ENCODE results near the gene SBF2. TPM values are rescaled to one million over a fixed set of nuclear protein-coding genes. Genes with fewer than 3 reads are reported as not detected.

SBF2 gene
- total RNA-seq, 1 donor from 2014 or later, result 24.0 TPM

GRCh38 chr11:10164621-10165020 is 129.4 kb downstream of the SBF2 start:
- no peak for TF ChIP-seq CTCF (IDR thresholded peaks at IDR 0.05; ENCODE audit: insufficient read depth, low read length, severe bottlenecking)
- Histone ChIP-seq H3K27me3 (ENCODE audit: control insufficient read depth, insufficient read depth, low read length) (no peaks in the 10 kb centered on the region), H3K4me3 (ENCODE audit: low read depth, low read length) (no peak overlapping the region), H3K36me3 (ENCODE audit: control insufficient read depth, insufficient read depth, low read length) (no peaks in the 10 kb centered on the region)
- no peak for FAIRE-seq
- no peak for DNase-seq (ENCODE audit: low read depth)

- no peaks in the 10 kb centered on the region for H3K36me3 ChIP-seq (ENCODE audit: control insufficient read depth, insufficient read depth, low read length)
- no peaks in the 10 kb centered on the region for H3K27me3 ChIP-seq (ENCODE audit: control insufficient read depth, insufficient read depth, low read length)
- FAIRE-seq (no peak), DNase-seq (ENCODE audit: low read depth) (no peak)
- TF ChIP-seq CTCF (IDR thresholded peaks at IDR 0.05; ENCODE audit: insufficient read depth, low read length, severe bottlenecking), result no peak
- H3K4me3 ChIP-seq (ENCODE audit: low read depth, low read length), result no peak overlapping the region
Observed at GRCh38 chr11:10162222-10162621, 131.8 kb downstream of the SBF2 start.

DNA sequence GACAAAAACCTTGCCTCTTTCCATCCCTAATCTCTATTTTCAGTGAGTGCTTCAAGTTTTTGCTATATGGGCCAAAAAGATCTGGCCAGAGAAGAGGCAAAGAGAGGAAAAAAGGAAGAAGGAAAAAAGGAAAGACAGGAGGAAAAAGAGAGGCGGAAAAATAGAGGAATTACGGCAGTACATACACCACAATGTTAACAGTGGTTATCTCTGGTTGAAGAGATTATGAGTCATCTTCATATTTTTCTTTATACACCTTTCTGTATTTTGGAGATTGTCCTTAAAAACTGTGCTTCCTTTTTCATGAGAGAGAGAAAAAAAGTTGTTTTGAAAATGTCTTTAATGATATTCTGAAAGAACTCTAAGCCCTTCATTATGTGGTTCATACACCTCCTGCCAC is 133.7 kb downstream of the SBF2 start:
- no peak for FAIRE-seq
- no peaks in the 10 kb centered on the region for H3K36me3 ChIP-seq (ENCODE audit: control insufficient read depth, insufficient read depth, low read length)
- no peaks in the 10 kb centered on the region for H3K27me3 ChIP-seq (ENCODE audit: control insufficient read depth, insufficient read depth, low read length)
- DNase-seq (ENCODE audit: low read depth), result no peak
- TF ChIP-seq CTCF (IDR thresholded peaks at IDR 0.05; ENCODE audit: insufficient read depth, low read length, severe bottlenecking), result no peak
- H3K4me3 ChIP-seq (ENCODE audit: low read depth, low read length), result no peak overlapping the region

DNA sequence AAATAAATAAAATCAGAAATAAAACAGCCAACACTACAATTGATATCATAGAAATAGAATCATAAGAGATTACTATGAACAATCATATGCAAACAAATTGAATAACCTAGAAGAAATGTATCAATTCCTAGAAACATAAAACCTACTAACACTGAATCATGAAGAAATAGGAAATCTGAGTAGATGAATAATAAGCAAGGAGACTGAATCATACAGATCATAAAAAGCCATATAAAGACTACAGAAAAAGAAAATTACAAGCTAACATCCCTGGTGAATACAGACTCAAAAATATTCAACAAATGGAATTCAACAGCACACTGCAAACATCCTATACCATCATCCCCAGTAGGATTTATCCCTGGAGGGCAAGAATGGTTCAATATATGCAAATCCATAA is 135.6 kb downstream of the SBF2 start:
- no peak for FAIRE-seq

GRCh38 chr11:10155793-10156490 is 138.1 kb downstream of the SBF2 start:
- TF ChIP-seq CTCF (IDR thresholded peaks at IDR 0.05; ENCODE audit: insufficient read depth, low read length, severe bottlenecking), result no peak
- Histone ChIP-seq H3K36me3 (ENCODE audit: control insufficient read depth, insufficient read depth, low read length) (no peaks in the 10 kb centered on the region), H3K27me3 (ENCODE audit: control insufficient read depth, insufficient read depth, low read length) (no peaks in the 10 kb centered on the region), H3K4me3 (ENCODE audit: low read depth, low read length) (no peak overlapping the region)
- FAIRE-seq (no peak), DNase-seq (ENCODE audit: low read depth) (no peak)

More for the DNA sequence above, 135.6 kb downstream of the SBF2 start:
- DNase-seq (ENCODE audit: low read depth), result peak; percentile 76
- no peak for TF ChIP-seq CTCF (IDR thresholded peaks at IDR 0.05; ENCODE audit: insufficient read depth, low read length, severe bottlenecking)
- Histone ChIP-seq H3K27me3 (ENCODE audit: control insufficient read depth, insufficient read depth, low read length) (no peaks in the 10 kb centered on the region), H3K4me3 (ENCODE audit: low read depth, low read length) (no peak overlapping the region), H3K36me3 (ENCODE audit: control insufficient read depth, insufficient read depth, low read length) (no peaks in the 10 kb centered on the region)

DNA sequence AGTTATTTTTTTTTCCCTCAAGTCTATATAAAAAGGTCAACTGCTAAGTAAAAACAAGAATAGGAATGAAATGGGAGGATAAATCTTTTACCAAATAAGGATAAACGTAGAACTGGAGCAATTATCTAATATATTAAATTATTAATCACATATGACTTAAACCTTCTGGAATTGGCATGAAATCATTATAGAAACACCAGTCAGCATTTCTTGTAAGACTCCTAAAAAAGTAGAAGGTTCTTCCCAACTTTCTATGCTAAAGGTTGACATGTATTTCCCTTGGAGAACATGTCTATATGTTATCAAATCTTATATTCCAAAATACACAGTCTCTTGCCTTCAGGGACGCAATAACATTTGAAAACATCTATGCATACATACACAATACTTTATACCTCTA is 143.2 kb downstream of the SBF2 start:
- no peak for TF ChIP-seq CTCF (IDR thresholded peaks at IDR 0.05; ENCODE audit: insufficient read depth, low read length, severe bottlenecking)
- DNase-seq (ENCODE audit: low read depth) (no peak), FAIRE-seq (no peak)
- Histone ChIP-seq H3K27me3 (ENCODE audit: control insufficient read depth, insufficient read depth, low read length) (no peaks in the 10 kb centered on the region), H3K4me3 (ENCODE audit: low read depth, low read length) (no peak overlapping the region), H3K36me3 (ENCODE audit: control insufficient read depth, insufficient read depth, low read length) (no peaks in the 10 kb centered on the region)

Measured in bronchial epithelial cell (primary cell).